Epithelial cell of esophagus (primary cell): ENCODE results near the gene TNP2.
A peak's percentile ranks its signal among the peaks of the same experiment; 100 is the strongest.
"Not testable (repeated sequence)": the region's sequence is repeated elsewhere in the genome, so short reads cannot be mapped to it uniquely, and the experiment has no call there.

ENCODE experiments used
- DNase-seq: peaks from one replicate; pipeline ENCODE4 v3.0.0; 2010; ENCODE audit warnings: low read depth
- H3K4me3 ChIP-seq: 2 replicates; pipeline ENCODE4 v1.5.1; 2011; ENCODE audit warnings: mild to moderate bottlenecking, low read length, control low read depth
- CTCF ChIP-seq: IDR thresholded peaks from 2 replicates; pipeline ENCODE4 v1.5.1; 2011; ENCODE audit warnings: low read depth, mild to moderate bottlenecking, low read length, control low read depth, inconsistent platforms; ENCODE audit not compliant: insufficient read depth; ENCODE audit errors: missing control alignments

TNP2 gene

DNA sequence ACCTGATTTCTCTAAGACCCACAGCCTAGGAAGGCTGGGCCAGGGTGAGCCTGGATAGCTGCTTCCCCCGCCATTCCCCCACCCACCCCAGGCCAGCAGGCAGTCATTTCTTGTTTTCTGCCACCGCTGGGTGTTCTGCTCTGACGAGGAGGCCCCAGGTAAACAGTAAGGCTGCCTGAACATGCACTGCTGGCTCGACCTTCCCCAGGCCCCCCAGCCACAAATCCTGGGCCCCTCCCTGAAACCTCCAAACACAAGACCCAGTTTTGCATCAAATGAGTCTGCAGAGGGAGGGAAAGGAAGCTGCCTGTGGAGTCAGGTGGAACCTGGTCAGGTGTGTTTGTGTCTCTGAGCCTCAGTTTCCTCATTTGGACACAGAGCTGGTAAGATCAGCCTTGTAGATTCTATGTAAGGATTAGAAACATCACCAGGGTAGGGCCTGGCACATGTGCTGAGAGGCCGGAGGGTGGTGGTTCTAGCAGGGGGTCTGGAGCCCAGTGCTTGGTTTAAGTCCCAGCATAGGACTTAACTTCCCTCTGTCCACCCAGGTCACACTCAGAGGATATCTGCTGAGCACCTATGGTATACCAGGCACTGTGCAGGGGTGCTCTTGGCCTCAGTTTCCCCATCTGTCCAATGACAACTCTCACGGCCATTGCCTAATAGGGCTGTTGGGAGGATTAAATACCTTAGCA lies 30.9 kb upstream of the TNP2 start:
- no peak for DNase-seq
- no peak overlapping the region for H3K4me3 ChIP-seq
- no peak for TF ChIP-seq CTCF

GRCh38 chr16:11298950-11299547 lies 29.9 kb upstream of the TNP2 start:
- not testable (repeated sequence) for H3K4me3 ChIP-seq, DNase-seq

GRCh38 chr16:11298143-11298900 lies 29.2 kb upstream of the TNP2 start:
- no peak for DNase-seq
- no peak for TF ChIP-seq CTCF
- H3K4me3 ChIP-seq = no peak overlapping the region

DNA sequence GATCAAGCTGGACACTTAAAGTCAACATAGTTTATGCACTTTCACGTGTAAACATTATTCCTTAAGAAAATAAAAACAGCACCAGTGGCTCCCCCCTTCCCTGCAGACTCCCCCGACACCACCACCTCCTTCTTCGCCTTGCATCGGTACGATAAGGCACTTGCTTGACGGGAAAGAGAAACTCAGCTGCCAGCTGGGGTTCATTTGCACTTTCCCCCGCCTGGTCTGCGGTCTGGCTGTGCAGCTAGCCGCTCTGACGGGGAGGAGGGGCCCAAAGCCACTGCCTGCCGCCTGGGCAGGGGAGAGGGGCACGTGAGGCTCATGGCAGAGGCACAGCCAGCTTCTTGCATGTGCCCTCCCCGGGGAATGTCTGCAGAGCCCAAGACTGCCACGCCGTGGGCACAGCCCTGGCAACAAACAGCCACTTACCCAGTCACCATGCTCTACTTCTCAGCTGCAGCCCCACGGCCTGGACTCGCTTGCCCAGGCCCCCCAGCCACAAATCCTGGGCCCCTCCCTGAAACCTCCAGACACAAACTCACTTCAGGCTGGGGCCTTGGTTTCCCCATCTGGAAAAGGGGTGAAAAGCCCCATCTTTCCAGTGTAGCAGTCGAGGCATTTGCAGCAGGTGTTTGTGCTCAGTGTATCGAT lies 28.5 kb upstream of the TNP2 start:
- no peak for TF ChIP-seq CTCF
- H3K4me3 ChIP-seq = no peak overlapping the region
- peak; percentile 18 for DNase-seq

GRCh38 chr16:11296706-11297491 lies 27.8 kb upstream of the TNP2 start:
- TF ChIP-seq CTCF = no peak
- DNase-seq = peak; percentile 55
- no peak overlapping the region for H3K4me3 ChIP-seq

GRCh38 chr16:11296351-11296705 lies 27.2 kb upstream of the TNP2 start:
- no peak overlapping the region for H3K4me3 ChIP-seq
- no peak for TF ChIP-seq CTCF
- DNase-seq = no peak
